Right ventricle myocardium inferior (tissue), 1 donor: ENCODE data around the gene NELL1. TPM values are rescaled to one million over a fixed set of nuclear protein-coding genes. Genes with fewer than 3 reads are reported as not detected.

Experiments used
- ATAC-seq: fragments of 200-7000 bp; cut with Tn5 transposase; one replicate; pipeline ENCODE4 v1.9.1; 2020; ENCODE audit warnings: mild to moderate bottlenecking, moderate library complexity
- DNase-seq: peaks from one replicate; pipeline ENCODE4 v3.0.0; 2021; ENCODE audit errors: missing footprints
- intact Hi-C: fragments of 100-400 bp; cut with DNase I; formaldehyde crosslinking; loops from one replicate; pipeline ENCODE4 v1.11.0; 2022
- total RNA-seq: library from RNA; stranded (reverse); fragmentation: NEBNext Ultra II Directional; extraction: Animal tissue kit (Norgen Biotek cat#: 25700); gene quantifications from one replicate; pipeline ENCODE4 v1.2.1, GENCODE V29; 2021
- donor health status: DM: no; HTN: yes; CAD: no; lungs with severe emphysema.

NELL1 gene
- total RNA-seq, 1 donor from 2014 or later: not detected

DNA sequence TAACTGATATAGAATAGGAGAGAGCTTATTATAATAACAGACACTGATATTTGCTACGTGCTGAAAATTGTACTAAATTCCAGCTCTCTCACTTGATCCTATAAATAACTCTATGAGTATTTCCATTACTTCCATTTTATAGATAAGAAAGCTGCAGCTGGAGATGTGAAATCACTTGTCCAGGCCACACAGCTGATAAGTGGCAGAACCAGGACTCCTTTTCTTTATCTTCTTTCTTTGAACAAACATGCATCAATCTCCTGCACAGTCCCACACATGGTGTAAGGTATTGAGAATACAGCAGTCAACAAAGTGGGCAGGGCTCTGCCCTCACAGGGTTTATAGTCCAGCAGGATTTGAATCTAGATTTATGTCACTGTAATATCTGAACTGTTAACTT lies 652.1 kb downstream of the NELL1 start:
- intact Hi-C loops: no loop called here
- no peak for ATAC-seq

DNA sequence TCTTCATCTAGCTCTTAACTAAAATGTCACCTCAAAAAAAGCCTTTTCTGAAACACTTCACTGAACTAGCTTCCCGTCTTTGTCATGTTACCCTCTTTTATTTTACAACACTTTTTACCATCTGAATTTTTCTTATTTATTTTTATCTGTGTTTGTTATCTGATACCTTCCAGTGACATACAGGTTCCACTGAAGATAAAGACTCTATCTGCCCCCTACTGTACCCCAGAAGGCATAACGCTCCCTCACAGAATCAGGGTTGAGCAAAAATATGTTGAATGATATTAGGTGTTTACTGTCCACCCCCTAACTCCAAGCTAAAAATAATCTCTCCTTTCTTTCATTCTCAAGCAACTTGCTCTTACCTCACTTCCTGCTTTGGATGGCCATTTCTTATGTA lies 654.2 kb downstream of the NELL1 start:
- ATAC-seq (no peak), DNase-seq (no peak)
- intact Hi-C loops: no loop called here

More for the DNA sequence above, 652.1 kb downstream of the NELL1 start:
- no peak for DNase-seq

GRCh38 chr11:21343204-21343603 lies 673.8 kb downstream of the NELL1 start:
- intact Hi-C loops: no loop called here
- ATAC-seq (no peak), DNase-seq (no peak)

DNA sequence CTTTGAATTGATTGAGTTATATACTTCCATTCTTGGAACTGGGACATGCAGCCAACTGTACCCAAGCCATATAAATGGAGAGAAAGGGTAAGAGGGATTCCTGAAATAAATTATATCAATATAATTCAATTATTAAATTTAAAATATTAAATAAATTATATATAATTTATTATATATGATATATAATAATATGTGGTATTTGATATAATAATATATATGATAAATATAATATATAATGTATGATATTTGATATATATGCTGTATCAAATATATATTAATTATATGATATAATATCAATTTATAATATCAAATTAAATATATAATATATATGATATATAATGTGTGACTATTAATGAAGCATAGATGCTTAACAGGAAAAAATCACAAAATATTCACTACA lies 677.0 kb downstream of the NELL1 start:
- no peak for ATAC-seq
- DNase-seq: no peak
- intact Hi-C loops: no loop called here

DNA sequence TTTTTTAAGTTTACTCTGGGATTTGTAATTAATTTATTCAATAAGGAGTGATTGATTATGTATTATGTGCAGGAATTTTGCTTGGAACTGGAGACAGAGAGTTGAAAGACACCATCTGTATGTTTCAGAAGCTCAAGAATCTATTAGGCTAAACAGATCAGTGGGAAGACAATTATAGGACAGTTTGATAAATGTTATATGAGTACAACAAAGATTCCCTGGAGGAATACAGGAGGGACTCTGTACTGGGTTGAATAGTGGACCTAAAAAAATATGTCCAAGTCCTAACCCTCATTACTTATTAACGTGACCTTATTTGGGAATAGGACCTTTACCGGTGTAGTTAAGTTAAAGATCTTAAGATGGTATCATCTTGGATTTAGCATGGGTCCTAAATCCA lies 681.2 kb downstream of the NELL1 start:
- ATAC-seq: no peak

DNA sequence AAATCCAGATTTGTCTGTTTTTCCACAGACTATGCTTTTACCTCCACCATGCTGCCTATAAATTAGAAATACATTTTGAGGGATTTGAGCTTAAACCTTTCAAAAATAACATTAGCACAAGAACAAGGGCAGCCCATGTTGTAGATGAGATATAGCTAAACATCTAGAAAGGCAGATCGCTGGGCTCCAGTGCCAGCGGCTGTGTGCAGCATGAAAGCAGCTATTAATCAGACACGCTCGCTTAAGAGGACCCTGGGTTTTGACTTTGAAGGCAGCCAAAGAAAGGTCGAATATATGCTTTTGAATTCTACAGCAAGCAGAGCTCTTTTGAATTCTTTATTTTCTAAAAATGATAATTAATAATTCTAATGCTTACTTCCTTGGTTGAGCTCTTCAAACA lies 684.0 kb downstream of the NELL1 start:
- no peak for DNase-seq
- ATAC-seq: no peak
- intact Hi-C loops: no loop called here

More for the DNA sequence above, 681.2 kb downstream of the NELL1 start:
- intact Hi-C loops: no loop called here
- no peak for DNase-seq

DNA sequence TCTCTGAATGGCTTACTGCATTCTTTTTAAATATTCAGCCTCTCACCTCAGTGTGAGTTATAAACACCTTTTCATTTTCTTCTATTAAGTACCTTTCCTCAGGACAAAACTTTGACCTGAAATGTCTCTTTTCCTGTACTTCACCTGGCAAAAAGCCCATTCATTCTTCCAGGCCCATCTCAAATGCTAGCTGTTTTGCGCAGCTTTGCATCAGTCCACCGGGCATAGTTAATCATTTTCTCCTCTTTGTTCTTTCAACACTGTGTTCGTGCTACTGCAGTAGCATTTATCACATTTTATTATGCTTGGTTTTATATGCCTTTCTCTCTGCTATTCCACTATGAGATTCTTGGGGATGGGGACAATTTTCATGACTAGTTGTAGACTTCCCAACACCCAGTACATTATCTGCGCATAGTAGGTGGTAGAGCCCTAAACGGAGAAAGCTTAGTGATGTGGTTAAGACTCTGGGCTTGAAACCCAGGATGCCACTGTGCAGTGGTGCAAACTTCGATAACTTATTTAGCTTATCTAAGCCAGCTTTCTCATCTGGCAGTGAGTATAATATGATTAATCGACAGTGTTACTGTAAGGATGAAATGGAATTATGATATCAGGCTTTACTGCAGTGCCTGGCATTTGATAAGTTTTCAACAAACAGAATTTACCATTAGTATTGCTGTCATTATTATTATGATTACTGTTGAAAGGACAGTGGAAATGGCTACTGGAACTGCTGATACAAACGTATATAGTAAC lies 695.7 kb downstream of the NELL1 start:
- ATAC-seq (no peak), DNase-seq (no peak)
- intact Hi-C loops: no loop called here

GRCh38 chr11:21369947-21370346 lies 700.6 kb downstream of the NELL1 start:
- intact Hi-C loops: no loop called here
- DNase-seq: no peak
- ATAC-seq: no peak

DNA sequence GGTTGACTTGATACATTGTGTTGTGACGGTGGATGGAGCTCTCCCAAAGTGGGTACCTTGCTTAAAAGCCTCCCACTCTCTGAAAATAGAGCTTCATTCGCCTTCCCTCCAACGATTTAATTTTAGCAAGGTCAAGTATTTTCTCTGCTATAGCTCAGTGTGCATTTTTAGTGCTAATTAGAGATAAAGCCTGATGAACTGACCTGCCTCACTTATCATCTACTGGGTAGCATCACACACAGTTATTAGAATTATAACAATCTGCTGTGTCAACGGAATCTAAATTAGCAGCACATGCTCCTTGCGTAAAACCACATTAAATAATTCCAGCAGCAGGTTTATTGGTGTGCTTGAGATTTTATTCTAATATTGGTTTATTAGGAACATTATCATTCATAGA lies 701.7 kb downstream of the NELL1 start:
- no peak for ATAC-seq
- intact Hi-C loops: no loop called here
- no peak for DNase-seq

- ATAC-seq (no peak), DNase-seq (no peak)
- intact Hi-C loops: no loop called here
These were observed 703.3 kb downstream of the NELL1 start for GRCh38 chr11:21372672-21373071.

DNA sequence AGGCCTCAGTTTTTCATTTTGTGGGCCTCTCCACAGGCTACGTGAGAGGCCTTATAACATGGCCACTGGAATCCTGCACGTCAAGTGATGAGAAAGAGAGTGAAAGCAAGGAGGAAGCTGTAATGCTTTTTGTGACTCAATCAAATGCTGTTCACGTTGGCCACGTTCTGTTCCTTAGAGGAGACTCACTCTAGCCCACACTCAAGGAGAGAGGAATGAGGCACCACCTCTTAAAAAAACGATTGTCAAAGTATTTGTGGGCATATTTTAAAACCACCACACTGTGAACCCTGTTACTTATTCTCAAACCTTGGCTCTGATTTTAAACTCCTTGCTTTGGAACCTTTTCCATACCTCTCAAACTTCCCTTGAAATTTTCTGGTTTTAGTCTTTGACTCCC lies 705.0 kb downstream of the NELL1 start:
- DNase-seq: no peak
- intact Hi-C loops: no loop called here
- no peak for ATAC-seq

DNA sequence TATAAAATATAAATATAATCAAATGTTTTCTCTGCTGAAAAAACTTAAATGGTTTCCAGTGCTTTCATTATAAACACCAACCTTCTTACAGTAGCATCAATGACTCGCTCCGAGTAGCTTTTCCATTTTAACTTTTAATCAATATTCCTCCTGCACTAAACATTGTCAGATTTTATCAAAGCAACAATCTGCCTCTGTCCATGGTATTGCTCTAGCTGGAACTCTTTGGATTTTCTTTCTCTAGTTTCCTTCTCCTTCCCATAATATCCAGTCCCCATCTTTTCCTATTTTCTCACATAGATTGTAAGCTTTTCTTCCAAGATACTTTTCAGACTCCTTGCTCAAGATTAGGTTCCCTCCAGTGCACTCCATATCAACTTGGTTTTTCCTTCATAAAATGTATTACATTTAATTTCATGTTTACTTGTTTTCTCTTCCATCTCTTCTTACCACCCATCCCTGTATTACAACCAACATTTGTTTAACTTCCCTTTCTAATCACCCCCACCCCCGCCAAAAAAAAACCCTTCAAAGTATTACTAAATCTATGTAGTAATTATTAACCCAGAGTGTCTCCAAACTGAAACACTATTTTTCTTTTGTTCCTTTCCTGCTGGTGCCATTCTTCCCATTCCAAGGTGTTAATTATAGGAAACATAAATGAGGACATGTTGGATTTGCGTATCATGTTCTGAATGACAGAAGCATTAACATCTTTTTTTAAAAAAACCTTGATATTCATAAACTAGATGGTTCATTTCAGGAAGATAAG lies 716.5 kb downstream of the NELL1 start:
- ATAC-seq (no peak), DNase-seq (no peak)
- intact Hi-C loops: no loop called here

DNA sequence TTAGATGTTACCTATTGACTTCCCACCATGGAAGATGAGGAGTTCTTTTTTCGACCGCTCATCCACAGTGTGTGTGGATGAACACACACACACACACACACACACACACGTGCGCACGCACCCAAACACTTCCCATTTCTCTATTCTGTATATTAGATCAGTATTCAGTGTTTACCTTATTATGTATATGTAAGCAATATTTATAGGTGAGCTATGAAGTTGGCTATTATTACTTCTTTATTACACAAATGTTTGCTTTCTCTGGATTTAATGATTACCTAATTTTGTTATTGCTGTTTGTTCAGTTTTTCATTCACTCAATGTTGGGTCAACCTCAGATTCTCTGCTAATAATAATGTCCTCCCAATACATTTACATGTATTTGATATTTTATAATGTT lies 721.0 kb downstream of the NELL1 start:
- ATAC-seq (no peak), DNase-seq (no peak)
- intact Hi-C loops: no loop called here

DNA sequence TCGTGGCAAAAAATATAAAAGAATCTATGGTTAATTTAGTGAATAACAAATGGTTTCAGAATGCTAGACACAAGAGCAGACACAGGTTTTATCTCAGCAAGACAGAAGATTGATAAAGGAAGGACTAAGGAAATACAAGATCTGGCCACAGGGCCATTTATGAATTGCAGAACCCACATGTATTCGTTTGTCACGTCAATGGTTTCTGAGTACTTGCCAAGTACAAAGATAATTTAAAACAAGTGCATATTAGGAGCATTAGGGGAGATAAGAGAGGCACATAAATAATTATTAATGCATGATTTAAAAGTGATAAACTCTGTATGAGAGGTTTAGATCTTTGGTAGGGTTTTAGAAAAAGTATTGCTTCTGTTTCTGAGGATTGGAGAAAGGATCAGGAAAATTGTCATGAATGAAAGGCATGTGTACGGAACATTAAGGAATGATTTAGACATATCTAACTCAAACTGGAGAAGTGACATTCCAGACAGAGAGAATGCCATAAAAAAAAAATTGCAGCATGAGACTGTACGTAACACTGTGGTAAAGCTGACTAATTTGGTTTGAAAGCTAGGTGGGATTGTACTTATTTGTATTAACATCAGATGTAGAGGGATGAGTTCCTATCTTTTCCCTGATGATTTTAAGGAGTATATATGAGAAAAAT lies 727.1 kb downstream of the NELL1 start:
- intact Hi-C loops: no loop called here
- no peak for ATAC-seq
- DNase-seq: no peak

- ATAC-seq (no peak), DNase-seq (no peak)
- intact Hi-C loops: no loop called here
These were observed 728.8 kb downstream of the NELL1 start for GRCh38 chr11:21398195-21398594.

- ATAC-seq (no peak), DNase-seq (no peak)
- intact Hi-C loops: no loop called here
These were observed 732.1 kb downstream of the NELL1 start for GRCh38 chr11:21401496-21401895.

- no peak for ATAC-seq
- intact Hi-C loops: no loop called here
- DNase-seq: no peak
These were observed 732.9 kb downstream of the NELL1 start for GRCh38 chr11:21402274-21402673.

- ATAC-seq (no peak), DNase-seq (no peak)
- intact Hi-C loops: no loop called here
These were observed 733.7 kb downstream of the NELL1 start for GRCh38 chr11:21403069-21403468.

- no peak for ATAC-seq
- intact Hi-C loops: no loop called here
- no peak for DNase-seq
These were observed 736.0 kb downstream of the NELL1 start for GRCh38 chr11:21405422-21405821.

DNA sequence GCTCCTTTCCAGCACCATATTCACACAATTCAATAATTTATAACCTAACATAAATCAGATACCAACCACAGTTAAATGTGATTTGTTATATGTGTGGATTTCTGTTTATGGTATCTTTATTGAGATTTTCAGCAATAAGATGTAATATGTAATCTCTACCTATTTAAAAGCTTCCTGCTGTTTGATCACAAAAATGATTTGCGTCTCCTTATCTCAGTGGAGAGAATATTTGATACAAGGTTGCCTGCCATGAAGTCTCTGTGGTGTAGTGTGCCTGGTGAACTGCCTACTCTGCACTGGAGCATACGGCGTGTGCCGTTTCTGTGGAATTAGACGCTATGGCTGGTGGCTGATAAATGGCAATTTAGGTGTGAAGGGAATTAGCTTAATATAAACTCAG lies 741.1 kb downstream of the NELL1 start:
- intact Hi-C loops: no loop called here
- DNase-seq (no peak), ATAC-seq (no peak)
